ENCODE measurements around the gene PDYN. TPM values are rescaled to one million over a fixed set of nuclear protein-coding genes. Genes with fewer than 3 reads are reported as not detected.

The PDYN gene
- total RNA-seq, 2 experiments from 2014 or later: not detected

GRCh38 chr20:2001119-2001518, 7.3 kb upstream of the PDYN start:
- Histone ChIP-seq H3K27ac (ENCODE audit: low read depth in 1 of 2, low read length in 2 of 2) (no peak overlapping the region), H3K4me3 (ENCODE audit: low read length) (no peak overlapping the region), H3K9me3 (ENCODE audit: control insufficient read depth in 1 of 2, insufficient read depth in 1 of 2, low read length in 2 of 2) (peaks cover 0 to 5% of the 10 kb centered on the region in 2 experiments), H3K4me1 (ENCODE audit: insufficient read depth, low read length) (no peaks in the 10 kb centered on the region), H3K27me3 (ENCODE audit: control insufficient read depth in 1 of 2, insufficient read depth in 2 of 2, low read length in 2 of 2) (peaks cover 8 to 11% of the 10 kb centered on the region in 2 experiments), H3K36me3 (ENCODE audit: insufficient read depth, low read length) (no peaks in the 10 kb centered on the region)
- ChIA-PET POLR2A (no interaction called here), CTCF (interaction anchor here (1.4 kb wide), 1 partner anchor 171 kb away, joined by 3 read pairs; no protein-coding TSS in a partner anchor)
- peaks cover 45% of the 10 kb centered on the region for H3K27me3 Mint-ChIP-seq
- no peaks in the 10 kb centered on the region for H3K4me1 Mint-ChIP-seq (ENCODE audit: low read depth)
- no peak overlapping the region for H3K4me3 Mint-ChIP-seq
- H3K36me3 Mint-ChIP-seq (ENCODE audit: low read depth): no peaks in the 10 kb centered on the region
- H3K9me3 Mint-ChIP-seq: no peaks in the 10 kb centered on the region
- TF ChIP-seq CTCF (IDR thresholded peaks at IDR 0.05): no peak
- DNase-seq (no peak), ATAC-seq (ENCODE audit: poor library complexity) (no peak)
- no peak overlapping the region for H3K27ac Mint-ChIP-seq
- intact Hi-C loops (cut with DNase I, micrococcal nuclease): no loop called here

GRCh38 chr20:2000285-2000684, 6.4 kb upstream of the PDYN start:
- ATAC-seq (ENCODE audit: poor library complexity): no peak
- intact Hi-C loops (cut with DNase I, micrococcal nuclease): no loop called here
- H3K9me3 ChIP-seq (ENCODE audit: control insufficient read depth in 1 of 2, insufficient read depth in 1 of 2, low read length in 2 of 2): peaks cover 0 to 5% of the 10 kb centered on the region in 2 experiments
- no peak overlapping the region for H3K27ac ChIP-seq (ENCODE audit: low read depth in 1 of 2, low read length in 2 of 2)
- H3K36me3 ChIP-seq (ENCODE audit: insufficient read depth, low read length): no peaks in the 10 kb centered on the region
- no peaks in the 10 kb centered on the region for H3K4me1 ChIP-seq (ENCODE audit: insufficient read depth, low read length)
- no peak overlapping the region for H3K4me3 ChIP-seq (ENCODE audit: low read length)
- H3K27me3 ChIP-seq (ENCODE audit: control insufficient read depth in 1 of 2, insufficient read depth in 2 of 2, low read length in 2 of 2): peaks cover 8% of the 10 kb centered on the region in 2 experiments
- no peak for TF ChIP-seq CTCF (IDR thresholded peaks at IDR 0.05)
- H3K4me1 Mint-ChIP-seq (ENCODE audit: low read depth): no peaks in the 10 kb centered on the region
- H3K9me3 Mint-ChIP-seq: no peaks in the 10 kb centered on the region
- H3K27ac Mint-ChIP-seq: no peak overlapping the region
- DNase-seq: no peak
- H3K4me3 Mint-ChIP-seq: no peak overlapping the region
- ChIA-PET POLR2A (no interaction called here), CTCF (no interaction called here)
- peaks cover 48% of the 10 kb centered on the region for H3K27me3 Mint-ChIP-seq
- no peaks in the 10 kb centered on the region for H3K36me3 Mint-ChIP-seq (ENCODE audit: low read depth)

DNA sequence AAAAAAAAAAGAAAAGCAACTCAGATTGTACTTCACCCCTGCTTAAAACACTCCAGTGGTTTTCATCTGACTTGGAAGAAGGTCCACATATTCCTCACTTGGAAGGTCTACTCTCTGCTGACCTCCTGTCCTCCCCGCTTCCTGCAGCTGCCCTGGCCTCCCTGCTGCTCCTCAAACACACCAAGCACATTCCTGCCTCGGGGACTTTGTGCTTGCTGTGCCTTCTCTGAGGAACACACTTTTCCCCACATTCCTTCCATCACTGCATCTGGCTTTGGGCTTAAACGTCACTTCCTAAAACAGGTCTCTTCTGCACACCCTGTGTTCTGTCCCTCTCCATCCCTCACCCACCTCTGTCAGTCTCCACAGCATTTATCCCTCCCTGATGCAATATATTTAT, 4.9 kb upstream of the PDYN start:
- Histone ChIP-seq H3K4me3 (ENCODE audit: low read length) (no peak overlapping the region), H3K9me3 (ENCODE audit: control insufficient read depth in 1 of 2, insufficient read depth in 1 of 2, low read length in 2 of 2) (peaks cover 0 to 8% of the 10 kb centered on the region in 2 experiments), H3K27me3 (ENCODE audit: control insufficient read depth in 1 of 2, insufficient read depth in 2 of 2, low read length in 2 of 2) (peaks cover 10 to 18% of the 10 kb centered on the region in 2 experiments), H3K27ac (ENCODE audit: low read depth in 1 of 2, low read length in 2 of 2) (no peak overlapping the region), H3K4me1 (ENCODE audit: insufficient read depth, low read length) (no peaks in the 10 kb centered on the region), H3K36me3 (ENCODE audit: insufficient read depth, low read length) (no peaks in the 10 kb centered on the region)
- DNase-seq (no peak), ATAC-seq (ENCODE audit: poor library complexity) (no peak)
- ChIA-PET POLR2A (no interaction called here), CTCF (no interaction called here)
- H3K4me1 Mint-ChIP-seq (ENCODE audit: low read depth): no peaks in the 10 kb centered on the region
- no peak for TF ChIP-seq CTCF (IDR thresholded peaks at IDR 0.05)
- no peaks in the 10 kb centered on the region for H3K9me3 Mint-ChIP-seq
- H3K4me3 Mint-ChIP-seq: no peak overlapping the region
- no peak overlapping the region for H3K27ac Mint-ChIP-seq
- H3K27me3 Mint-ChIP-seq: peaks cover 61% of the 10 kb centered on the region
- intact Hi-C loops (cut with DNase I, micrococcal nuclease): no loop called here
- no peaks in the 10 kb centered on the region for H3K36me3 Mint-ChIP-seq (ENCODE audit: low read depth)

All from CD4-positive, alpha-beta T cell (primary cell).